B cell (primary cell): ENCODE data around the gene RASA2.

Experiments used
- CTCF ChIP-seq: fragments of 200-600 bp; IDR thresholded peaks from one replicate; pipeline ENCODE4 v1.8.0; 2022; ENCODE audit warnings: antibody characterized with exemption, mild to moderate bottlenecking
- EZH2 ChIP-seq: IDR thresholded peaks from 2 replicates; pipeline ENCODE4 v1.6.1; 2012; ENCODE audit warnings: borderline replicate concordance, low read depth, mild to moderate bottlenecking, moderate library complexity, low read length; ENCODE audit not compliant: insufficient read depth, poor library complexity, severe bottlenecking

- TF ChIP-seq CTCF: no peak
- no peak for TF ChIP-seq EZH2
Measured at GRCh38 chr3:141450727-141451375, 36.0 kb upstream of the RASA2 start.
